ENCODE data around the gene CHFR. TPM values are rescaled to one million over a fixed set of nuclear protein-coding genes. Genes with fewer than 3 reads are reported as not detected.

Gene CHFR
- total RNA-seq, 1 experiment from 2014 or later: 74.0 TPM

DNA sequence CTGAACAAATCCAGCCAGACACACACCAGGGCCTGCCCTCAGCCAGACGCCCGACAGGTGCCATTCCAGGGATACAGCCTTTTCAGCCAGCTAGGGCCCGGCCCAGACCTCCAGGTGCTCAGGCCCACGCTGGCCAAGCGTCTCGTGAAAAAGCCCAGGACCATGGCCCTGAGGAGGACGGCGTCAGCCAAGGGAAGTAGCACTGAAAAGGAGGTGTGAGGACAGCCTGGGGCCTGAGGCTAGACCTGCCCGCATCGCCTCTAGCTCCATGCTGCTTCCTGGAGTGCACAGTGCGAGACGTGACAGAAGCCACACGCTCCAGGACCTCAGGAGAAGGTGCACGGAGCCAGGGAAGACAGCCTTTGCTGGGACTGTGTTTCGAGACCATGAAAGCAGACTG is 88.6 kb downstream of the CHFR start:
- no TSS peak for BruUV-seq (replicated peaks)

DNA sequence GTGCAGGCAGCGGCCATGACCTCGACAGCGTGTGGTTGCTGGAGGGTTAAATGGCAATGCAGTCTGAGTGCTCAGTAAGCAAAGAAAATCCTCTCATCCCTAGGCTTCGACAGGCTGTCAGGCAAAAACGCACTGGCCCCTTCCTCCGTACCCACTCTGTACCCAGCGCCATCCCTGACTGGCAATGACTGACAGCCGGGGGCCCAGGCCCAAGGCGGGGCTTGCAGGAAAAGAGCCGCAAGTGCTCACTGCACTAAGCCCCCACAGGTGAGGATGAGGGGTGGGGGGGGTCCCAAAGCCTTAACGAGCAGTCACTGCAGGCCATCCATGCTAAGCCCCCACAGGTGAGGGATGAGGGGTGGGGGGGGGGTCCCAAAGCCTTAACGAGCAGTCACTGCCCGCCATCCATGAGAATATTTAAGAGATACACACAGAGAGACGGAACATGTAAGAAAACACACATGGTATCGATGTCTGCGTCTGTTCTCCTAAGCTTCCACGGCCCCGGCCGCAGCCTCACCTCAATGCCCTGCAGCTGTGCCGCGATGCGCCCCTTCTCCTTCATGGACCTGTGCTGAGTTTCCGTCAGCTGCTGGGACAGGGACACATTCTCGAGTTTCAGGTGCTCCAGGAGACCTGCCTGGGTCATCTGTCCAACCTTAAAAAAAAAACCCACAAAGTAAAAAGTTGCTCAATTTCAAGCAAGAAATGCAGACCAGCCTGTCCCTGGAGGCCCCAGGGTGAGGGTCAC is 89.4 kb downstream of the CHFR start:
- no peak for DNase-seq (ENCODE audit: low read depth, low spot score)
- peaks cover 7% of the 10 kb centered on the region for H3K36me3 ChIP-seq (ENCODE audit: control insufficient read depth, insufficient read depth, low read length)
- no peaks in the 10 kb centered on the region for H3K4me1 ChIP-seq (ENCODE audit: control insufficient read depth, insufficient read depth, low read length)
- POLR2A ChIA-PET: no interaction called here
- no TSS peak for BruUV-seq (replicated peaks)
- no peaks in the 10 kb centered on the region for H3K27me3 ChIP-seq (ENCODE audit: control insufficient read depth, insufficient read depth, low read length)
- intact Hi-C loops (cut with micrococcal nuclease; ENCODE audit: unreplicated experiment) (no loop called here), in situ Hi-C loops (cut with HindIII; ENCODE audit: low pct_unique_long_range_greater_than_20kb, low sequenced_read_pairs) (no loop called here)
- ATAC-seq: no peak
- CTCF ChIA-PET: no interaction called here
- no peak overlapping the region for H3K27ac ChIP-seq (ENCODE audit: low read length)
- no peak overlapping the region for H3K4me3 ChIP-seq (ENCODE audit: low read depth in 2 of 2, low read length in 2 of 2)
- H3K9me3 ChIP-seq (ENCODE audit: control insufficient read depth, insufficient read depth, low read depth, low read length): no peaks in the 10 kb centered on the region
- no peak for TF ChIP-seq CTCF (IDR thresholded peaks at IDR 0.05)
- TF ChIP-seq, protein P1, sequence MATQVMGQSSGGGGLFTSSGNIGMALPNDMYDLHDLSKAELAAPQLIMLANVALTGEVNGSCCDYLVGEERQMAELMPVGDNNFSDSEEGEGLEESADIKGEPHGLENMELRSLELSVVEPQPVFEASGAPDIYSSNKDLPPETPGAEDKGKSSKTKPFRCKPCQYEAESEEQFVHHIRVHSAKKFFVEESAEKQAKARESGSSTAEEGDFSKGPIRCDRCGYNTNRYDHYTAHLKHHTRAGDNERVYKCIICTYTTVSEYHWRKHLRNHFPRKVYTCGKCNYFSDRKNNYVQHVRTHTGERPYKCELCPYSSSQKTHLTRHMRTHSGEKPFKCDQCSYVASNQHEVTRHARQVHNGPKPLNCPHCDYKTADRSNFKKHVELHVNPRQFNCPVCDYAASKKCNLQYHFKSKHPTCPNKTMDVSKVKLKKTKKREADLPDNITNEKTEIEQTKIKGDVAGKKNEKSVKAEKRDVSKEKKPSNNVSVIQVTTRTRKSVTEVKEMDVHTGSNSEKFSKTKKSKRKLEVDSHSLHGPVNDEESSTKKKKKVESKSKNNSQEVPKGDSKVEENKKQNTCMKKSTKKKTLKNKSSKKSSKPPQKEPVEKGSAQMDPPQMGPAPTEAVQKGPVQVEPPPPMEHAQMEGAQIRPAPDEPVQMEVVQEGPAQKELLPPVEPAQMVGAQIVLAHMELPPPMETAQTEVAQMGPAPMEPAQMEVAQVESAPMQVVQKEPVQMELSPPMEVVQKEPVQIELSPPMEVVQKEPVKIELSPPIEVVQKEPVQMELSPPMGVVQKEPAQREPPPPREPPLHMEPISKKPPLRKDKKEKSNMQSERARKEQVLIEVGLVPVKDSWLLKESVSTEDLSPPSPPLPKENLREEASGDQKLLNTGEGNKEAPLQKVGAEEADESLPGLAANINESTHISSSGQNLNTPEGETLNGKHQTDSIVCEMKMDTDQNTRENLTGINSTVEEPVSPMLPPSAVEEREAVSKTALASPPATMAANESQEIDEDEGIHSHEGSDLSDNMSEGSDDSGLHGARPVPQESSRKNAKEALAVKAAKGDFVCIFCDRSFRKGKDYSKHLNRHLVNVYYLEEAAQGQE (IDR thresholded peaks at IDR 0.05; ENCODE audit: insufficient read depth in 1 of 2, low read depth in 2 of 2, low read length in 1 of 2): no peak
- no peak for TF ChIP-seq POLR2AphosphoS5 (IDR thresholded peaks at IDR 0.05; ENCODE audit: low read depth, low read length)
- TF ChIP-seq TCF7L2 (IDR thresholded peaks at IDR 0.05; ENCODE audit: low read depth, low read length): no peak
- TF ChIP-seq SIN3A (IDR thresholded peaks at IDR 0.05; ENCODE audit: borderline replicate concordance, insufficient read depth, low read depth, low read length): no peak

More for the DNA sequence above, 88.6 kb downstream of the CHFR start:
- ChIA-PET POLR2A (no interaction called here), CTCF (no interaction called here)
- DNase-seq (ENCODE audit: low read depth, low spot score) (no peak), ATAC-seq (no peak)
- no peak overlapping the region for H3K27ac ChIP-seq (ENCODE audit: low read length)
- peaks cover 13% of the 10 kb centered on the region for H3K36me3 ChIP-seq (ENCODE audit: control insufficient read depth, insufficient read depth, low read length)
- no peak overlapping the region for H3K4me3 ChIP-seq (ENCODE audit: low read depth in 2 of 2, low read length in 2 of 2)
- in situ Hi-C loops (cut with HindIII; ENCODE audit: low pct_unique_long_range_greater_than_20kb, low sequenced_read_pairs) (no loop called here), intact Hi-C loops (cut with micrococcal nuclease; ENCODE audit: unreplicated experiment) (no loop called here)
- no peak for TF ChIP-seq TCF7L2 (IDR thresholded peaks at IDR 0.05; ENCODE audit: low read depth, low read length)
- TF ChIP-seq, protein P1 (IDR thresholded peaks at IDR 0.05; ENCODE audit: insufficient read depth in 1 of 2, low read depth in 2 of 2, low read length in 1 of 2): no peak
- TF ChIP-seq SIN3A (IDR thresholded peaks at IDR 0.05; ENCODE audit: borderline replicate concordance, insufficient read depth, low read depth, low read length): no peak
- TF ChIP-seq POLR2AphosphoS5 (IDR thresholded peaks at IDR 0.05; ENCODE audit: low read depth, low read length): no peak
- TF ChIP-seq CTCF (IDR thresholded peaks at IDR 0.05): no peak
- H3K9me3 ChIP-seq (ENCODE audit: control insufficient read depth, insufficient read depth, low read depth, low read length): no peaks in the 10 kb centered on the region
- no peaks in the 10 kb centered on the region for H3K27me3 ChIP-seq (ENCODE audit: control insufficient read depth, insufficient read depth, low read length)
- no peaks in the 10 kb centered on the region for H3K4me1 ChIP-seq (ENCODE audit: control insufficient read depth, insufficient read depth, low read length)

Measured in Panc1 (cell line).